Measurements from ENCODE around the gene TTC13. TPM values are rescaled to one million over a fixed set of nuclear protein-coding genes. Genes with fewer than 3 reads are reported as not detected.

TTC13 gene
- total and polyA plus RNA-seq, 4 donors, result 2.6 to 17.5 (median 6.8) TPM

DNA sequence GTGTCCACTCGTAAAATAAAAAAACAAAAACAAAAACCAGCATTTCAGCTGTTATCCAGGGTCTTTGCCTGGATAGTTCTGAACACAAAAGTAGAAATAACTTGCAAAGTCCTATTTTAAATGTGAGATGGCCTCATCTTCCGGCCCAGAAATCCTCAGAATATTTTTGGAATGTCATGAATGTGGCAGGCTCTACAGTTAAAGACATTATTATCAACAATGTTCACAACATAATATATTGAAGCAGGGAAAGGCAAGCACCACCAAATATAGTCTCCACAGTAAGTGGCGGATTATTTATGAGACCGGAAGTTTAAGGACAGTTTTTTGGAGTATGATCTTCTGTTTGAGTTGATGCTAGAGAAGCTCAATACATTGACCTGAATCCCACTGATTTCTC, 109.2 kb downstream of the TTC13 start:
- Histone ChIP-seq H3K27ac (ENCODE audit: low read depth in 1 of 2, low read length in 2 of 2) (no peak overlapping the region), H3K36me3 (ENCODE audit: control insufficient read depth in 4 of 4, insufficient read depth in 3 of 4, low read depth in 1 of 4, low read length in 3 of 4) (no peaks in the 10 kb centered on the region), H3K9ac (ENCODE audit: low read depth in 1 of 2, low read length in 2 of 2) (no peak overlapping the region), H3K4me1 (ENCODE audit: control insufficient read depth in 4 of 4, insufficient read depth in 4 of 4, low read length in 3 of 4) (peaks cover 1 to 15% (median 10%) of the 10 kb centered on the region in 4 donors), H3K4me3 (ENCODE audit: low read depth in 1 of 3, low read length in 3 of 3) (no peak overlapping the region), H3K27me3 (ENCODE audit: control insufficient read depth in 4 of 4, insufficient read depth in 4 of 4, low read length in 3 of 4) (no peaks in the 10 kb centered on the region), H3K9me3 (ENCODE audit: control insufficient read depth in 4 of 4, low read length in 3 of 4) (no peaks in the 10 kb centered on the region)
- DNase-seq (ENCODE audit: low spot score), result no peak
- TF ChIP-seq, protein P1, sequence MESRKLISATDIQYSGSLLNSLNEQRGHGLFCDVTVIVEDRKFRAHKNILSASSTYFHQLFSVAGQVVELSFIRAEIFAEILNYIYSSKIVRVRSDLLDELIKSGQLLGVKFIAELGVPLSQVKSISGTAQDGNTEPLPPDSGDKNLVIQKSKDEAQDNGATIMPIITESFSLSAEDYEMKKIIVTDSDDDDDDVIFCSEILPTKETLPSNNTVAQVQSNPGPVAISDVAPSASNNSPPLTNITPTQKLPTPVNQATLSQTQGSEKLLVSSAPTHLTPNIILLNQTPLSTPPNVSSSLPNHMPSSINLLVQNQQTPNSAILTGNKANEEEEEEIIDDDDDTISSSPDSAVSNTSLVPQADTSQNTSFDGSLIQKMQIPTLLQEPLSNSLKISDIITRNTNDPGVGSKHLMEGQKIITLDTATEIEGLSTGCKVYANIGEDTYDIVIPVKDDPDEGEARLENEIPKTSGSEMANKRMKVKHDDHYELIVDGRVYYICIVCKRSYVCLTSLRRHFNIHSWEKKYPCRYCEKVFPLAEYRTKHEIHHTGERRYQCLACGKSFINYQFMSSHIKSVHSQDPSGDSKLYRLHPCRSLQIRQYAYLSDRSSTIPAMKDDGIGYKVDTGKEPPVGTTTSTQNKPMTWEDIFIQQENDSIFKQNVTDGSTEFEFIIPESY (IDR thresholded peaks at IDR 0.05), result no peak
- no peak for TF ChIP-seq NR2F2 (IDR thresholded peaks at IDR 0.05)
- TF ChIP-seq, protein P2, sequence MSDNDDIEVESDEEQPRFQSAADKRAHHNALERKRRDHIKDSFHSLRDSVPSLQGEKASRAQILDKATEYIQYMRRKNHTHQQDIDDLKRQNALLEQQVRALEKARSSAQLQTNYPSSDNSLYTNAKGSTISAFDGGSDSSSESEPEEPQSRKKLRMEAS (IDR thresholded peaks at IDR 0.05), result no peak
- TF ChIP-seq FOXA2 (IDR thresholded peaks at IDR 0.05), result no peak
- no peak for TF ChIP-seq TAF1 (conservative IDR thresholded peaks at IDR 0.05)
- TF ChIP-seq, protein P3, sequence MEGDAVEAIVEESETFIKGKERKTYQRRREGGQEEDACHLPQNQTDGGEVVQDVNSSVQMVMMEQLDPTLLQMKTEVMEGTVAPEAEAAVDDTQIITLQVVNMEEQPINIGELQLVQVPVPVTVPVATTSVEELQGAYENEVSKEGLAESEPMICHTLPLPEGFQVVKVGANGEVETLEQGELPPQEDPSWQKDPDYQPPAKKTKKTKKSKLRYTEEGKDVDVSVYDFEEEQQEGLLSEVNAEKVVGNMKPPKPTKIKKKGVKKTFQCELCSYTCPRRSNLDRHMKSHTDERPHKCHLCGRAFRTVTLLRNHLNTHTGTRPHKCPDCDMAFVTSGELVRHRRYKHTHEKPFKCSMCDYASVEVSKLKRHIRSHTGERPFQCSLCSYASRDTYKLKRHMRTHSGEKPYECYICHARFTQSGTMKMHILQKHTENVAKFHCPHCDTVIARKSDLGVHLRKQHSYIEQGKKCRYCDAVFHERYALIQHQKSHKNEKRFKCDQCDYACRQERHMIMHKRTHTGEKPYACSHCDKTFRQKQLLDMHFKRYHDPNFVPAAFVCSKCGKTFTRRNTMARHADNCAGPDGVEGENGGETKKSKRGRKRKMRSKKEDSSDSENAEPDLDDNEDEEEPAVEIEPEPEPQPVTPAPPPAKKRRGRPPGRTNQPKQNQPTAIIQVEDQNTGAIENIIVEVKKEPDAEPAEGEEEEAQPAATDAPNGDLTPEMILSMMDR (IDR thresholded peaks at IDR 0.05; ENCODE audit: low read depth, low read length, missing input control), result no peak
- no peak for TF ChIP-seq SP1 (IDR thresholded peaks at IDR 0.05)
- TF ChIP-seq FOXA1 (IDR thresholded peaks at IDR 0.05), result no peak
- TF ChIP-seq HNF4A (conservative IDR thresholded peaks at IDR 0.05), result no peak
- TF ChIP-seq, protein P4, sequence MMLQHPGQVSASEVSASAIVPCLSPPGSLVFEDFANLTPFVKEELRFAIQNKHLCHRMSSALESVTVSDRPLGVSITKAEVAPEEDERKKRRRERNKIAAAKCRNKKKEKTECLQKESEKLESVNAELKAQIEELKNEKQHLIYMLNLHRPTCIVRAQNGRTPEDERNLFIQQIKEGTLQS (IDR thresholded peaks at IDR 0.05), result no peak
- TF ChIP-seq, protein P5, sequence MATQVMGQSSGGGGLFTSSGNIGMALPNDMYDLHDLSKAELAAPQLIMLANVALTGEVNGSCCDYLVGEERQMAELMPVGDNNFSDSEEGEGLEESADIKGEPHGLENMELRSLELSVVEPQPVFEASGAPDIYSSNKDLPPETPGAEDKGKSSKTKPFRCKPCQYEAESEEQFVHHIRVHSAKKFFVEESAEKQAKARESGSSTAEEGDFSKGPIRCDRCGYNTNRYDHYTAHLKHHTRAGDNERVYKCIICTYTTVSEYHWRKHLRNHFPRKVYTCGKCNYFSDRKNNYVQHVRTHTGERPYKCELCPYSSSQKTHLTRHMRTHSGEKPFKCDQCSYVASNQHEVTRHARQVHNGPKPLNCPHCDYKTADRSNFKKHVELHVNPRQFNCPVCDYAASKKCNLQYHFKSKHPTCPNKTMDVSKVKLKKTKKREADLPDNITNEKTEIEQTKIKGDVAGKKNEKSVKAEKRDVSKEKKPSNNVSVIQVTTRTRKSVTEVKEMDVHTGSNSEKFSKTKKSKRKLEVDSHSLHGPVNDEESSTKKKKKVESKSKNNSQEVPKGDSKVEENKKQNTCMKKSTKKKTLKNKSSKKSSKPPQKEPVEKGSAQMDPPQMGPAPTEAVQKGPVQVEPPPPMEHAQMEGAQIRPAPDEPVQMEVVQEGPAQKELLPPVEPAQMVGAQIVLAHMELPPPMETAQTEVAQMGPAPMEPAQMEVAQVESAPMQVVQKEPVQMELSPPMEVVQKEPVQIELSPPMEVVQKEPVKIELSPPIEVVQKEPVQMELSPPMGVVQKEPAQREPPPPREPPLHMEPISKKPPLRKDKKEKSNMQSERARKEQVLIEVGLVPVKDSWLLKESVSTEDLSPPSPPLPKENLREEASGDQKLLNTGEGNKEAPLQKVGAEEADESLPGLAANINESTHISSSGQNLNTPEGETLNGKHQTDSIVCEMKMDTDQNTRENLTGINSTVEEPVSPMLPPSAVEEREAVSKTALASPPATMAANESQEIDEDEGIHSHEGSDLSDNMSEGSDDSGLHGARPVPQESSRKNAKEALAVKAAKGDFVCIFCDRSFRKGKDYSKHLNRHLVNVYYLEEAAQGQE (IDR thresholded peaks at IDR 0.05), result no peak
- no peak for TF ChIP-seq GABPA (IDR thresholded peaks at IDR 0.05 in 1 of 2, conservative IDR thresholded peaks at IDR 0.05 in 1 of 2)
- no peak for TF ChIP-seq HNF4G (IDR thresholded peaks at IDR 0.05)
- TF ChIP-seq RXRA (IDR thresholded peaks at IDR 0.05), result no peak
- WGBS, result 86% methylated on average over 4 of the region's 4 CpGs

DNA sequence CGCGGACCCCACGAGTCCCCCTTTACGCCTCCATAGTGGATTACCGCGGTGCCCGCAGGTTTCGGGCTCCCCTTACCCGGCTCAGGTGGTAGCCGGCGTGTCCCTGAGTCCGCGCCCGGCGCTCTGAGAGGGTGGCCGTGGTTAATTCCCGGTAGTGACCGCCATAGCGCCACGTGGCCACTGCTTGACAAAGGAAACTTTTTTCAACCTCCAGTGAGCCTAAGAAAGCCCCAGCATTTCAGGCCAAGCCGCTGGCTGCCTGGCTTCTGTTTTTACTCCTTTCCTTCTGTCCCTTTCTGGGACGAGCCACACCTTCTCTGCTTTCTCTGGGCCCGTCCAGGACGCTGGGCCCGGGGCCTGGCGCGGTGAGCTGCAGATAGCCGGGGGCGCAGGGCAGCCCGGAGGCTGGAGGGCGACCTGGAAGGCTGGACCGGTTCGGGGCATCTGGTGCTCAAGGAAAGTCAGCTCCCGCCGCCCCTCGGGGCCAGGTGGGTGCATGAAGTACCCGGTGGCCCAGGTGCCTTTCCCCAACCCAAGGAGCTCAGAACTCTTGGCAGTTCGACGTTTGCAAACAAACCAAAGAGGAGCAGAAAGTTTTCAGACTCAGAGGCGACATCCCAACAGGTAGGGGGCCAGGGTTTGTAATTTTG, 109.8 kb downstream of the TTC13 start:
- H3K27me3 ChIP-seq (ENCODE audit: control insufficient read depth in 4 of 4, insufficient read depth in 4 of 4, low read length in 3 of 4), result no peaks in the 10 kb centered on the region
- peak overlapping the region; percentile 15 to 97 (median 51) for H3K4me3 ChIP-seq (ENCODE audit: low read depth in 1 of 3, low read length in 3 of 3)
- H3K9ac ChIP-seq (ENCODE audit: low read depth in 1 of 2, low read length in 2 of 2), result no peak overlapping the region
- H3K27ac ChIP-seq (ENCODE audit: low read depth in 1 of 2, low read length in 2 of 2), result peak overlapping the region; percentile 53 to 55
- peaks cover 1 to 15% (median 10%) of the 10 kb centered on the region in 4 donors for H3K4me1 ChIP-seq (ENCODE audit: control insufficient read depth in 4 of 4, insufficient read depth in 4 of 4, low read length in 3 of 4)
- H3K36me3 ChIP-seq (ENCODE audit: control insufficient read depth in 4 of 4, insufficient read depth in 3 of 4, low read depth in 1 of 4, low read length in 3 of 4), result no peaks in the 10 kb centered on the region
- WGBS, result 9% methylated on average over 40 of the region's 40 CpGs
- no peak for TF ChIP-seq FOXA1 (IDR thresholded peaks at IDR 0.05)
- TF ChIP-seq, protein P3 (IDR thresholded peaks at IDR 0.05; ENCODE audit: low read depth, low read length, missing input control), result no peak
- TF ChIP-seq, protein P2 (IDR thresholded peaks at IDR 0.05), result peak; percentile 43
- TF ChIP-seq HNF4A (conservative IDR thresholded peaks at IDR 0.05), result peak in 1 of 2 donors; percentile 5
- TF ChIP-seq, protein P4 (IDR thresholded peaks at IDR 0.05), result no peak
- TF ChIP-seq SP1 (IDR thresholded peaks at IDR 0.05), result peak; percentile 29
- no peaks in the 10 kb centered on the region for H3K9me3 ChIP-seq (ENCODE audit: control insufficient read depth in 4 of 4, low read length in 3 of 4)
- DNase-seq (ENCODE audit: low spot score), result no peak
